Heart right ventricle (tissue), 16 donors: ENCODE measurements around the gene PHC2. TPM values are rescaled to one million over a fixed set of nuclear protein-coding genes. Genes with fewer than 3 reads are reported as not detected.

ENCODE experiments used
- ATAC-seq, 8 donors: fragments of 200-7000 bp; cut with Tn5 transposase; one replicate each; pipeline ENCODE4 v1.9.1; 2020; ENCODE audit warnings: mild to moderate bottlenecking in 8 of 8, moderate library complexity in 8 of 8, moderate number of reproducible peaks in 1 of 8
- DNase-seq, 2 donors: peaks; one replicate each; pipeline ENCODE4 v3.0.0-alpha.2; 2020
- H3K27ac ChIP-seq, 10 donors: fragments of 200-600 bp; sonication (generic) in 2 of 10; one replicate each; pipeline versions ENCODE4 v1.5.0 to v1.8.0; 2020 to 2022; ENCODE audit warnings: mild to moderate bottlenecking in 3 of 10
- H3K27me3 ChIP-seq, 7 donors: fragments of 200-600 bp; one replicate each; pipeline ENCODE4 v1.8.0; 2021 to 2022; ENCODE audit warnings: mild to moderate bottlenecking in 2 of 7
- H3K36me3 ChIP-seq, 9 donors: fragments of 200-600 bp; sonication (generic) in 1 of 9; one replicate each; pipeline versions ENCODE4 v1.5.0 to v1.8.0; 2020 to 2022; ENCODE audit warnings: mild to moderate bottlenecking in 2 of 9
- H3K4me1 ChIP-seq, 9 donors: fragments of 200-600 bp; sonication (generic) in 1 of 9; one replicate each; pipeline versions ENCODE4 v1.5.0 to v1.8.0; 2020 to 2022; ENCODE audit warnings: mild to moderate bottlenecking in 4 of 9
- H3K4me3 ChIP-seq, 10 donors: fragments of 200-600 bp; sonication (generic) in 2 of 10; one replicate each; pipeline versions ENCODE4 v1.5.0 to v1.8.0; 2020 to 2022; ENCODE audit warnings: mild to moderate bottlenecking in 7 of 10, moderate library complexity in 2 of 10
- H3K9me3 ChIP-seq, 11 donors: fragments of 200-600 bp in 10 of 11; sonication (generic) in 2 of 11; one replicate each; pipeline versions ENCODE4 v1.5.0 to v1.8.0; 2013 to 2022; ENCODE audit warnings: mild to moderate bottlenecking in 2 of 11, control low read depth in 1 of 11, moderate library complexity in 1 of 11
- CTCF ChIP-seq, 9 donors: fragments of 200-600 bp; sonication (generic) in 2 of 9; IDR thresholded peaks; one replicate each; pipeline versions ENCODE4 v1.5.0 to v1.8.0; 2021 to 2022; ENCODE audit warnings: antibody characterized with exemption in 9 of 9, mild to moderate bottlenecking in 5 of 9, moderate library complexity in 1 of 9
- WGBS, 2 donors: extraction: QIAGEN DNeasy Blood & Tissue Kit; methylation state at CpG; one replicate each; pipeline ENCODE4 v1.1.7; 2013; ENCODE audit warnings: inconsistent platforms in 1 of 2; 5-methylcytosine and 5-hydroxymethylcytosine counted together
- intact Hi-C, 10 donors: fragments of 100-400 bp; cut with DNase I; formaldehyde crosslinking; loops; one replicate each; pipeline versions ENCODE4 v1.11.1 to v1.14.2; 2022
- microRNA-seq, 2 donors: library from miRNA; unstranded; fragments of <30 nt; microRNA quantifications; one replicate each; pipeline ENCODE4 v1.2.0, GENCODE V29; 2021
- polyA plus RNA-seq, 2 donors: library from polyadenylated mRNA; stranded (reverse); fragments of 200-250 nt; gene quantifications; one replicate each; pipeline ENCODE4 v1.2.3, GENCODE V29; 2013
- total RNA-seq, 10 donors: library from RNA; stranded (reverse); fragmentation: NEBNext Ultra II Directional in 3 of 10; extraction: Animal tissue kit (Norgen Biotek cat#: 25700) in 3 of 10; gene quantifications; one replicate each; pipeline versions ENCODE4 v1.2.1 to v1.2.4, GENCODE V29; 2021 to 2023
- donor health status: Arrhythmogenic right ventricular cardiomyopathy.
- donor health status: ischemic (EF 13 %, LVEDD 7.1; RV severe dilation, severe dysfunction).
- donor health status: healthy with polysubstance abuse.
- donor health status: DM: no; HTN: yes; CAD: no.
- donor health status: DM: no; HTN: no; CAD: no.
- donor health status: ischemic (EF 25% LVEDD 6.9; RV normal size, moderate dysfunction).
- donor health status: ischemic (EF 25% LVEDD 5.7; RV mildly dilated, moderate dysfunction).
- donor health status: healthy.
- donor health status: DM: yes; HTN: yes; CAD: no.
- donor health status: Ischemic cardiomyopathy.
- donor health status: ischemic (EF 35%, LVEDD 5.7; RV mildly dilated, moderate dysfunction).
- donor health status: nonischemic (EF 11% LVEDD 7.7; RV severe dilation, severe dysfunction).
- donor health status: DM: yes; HTN: yes; CAD: no.
- donor health status: PGD.
- donor health status: ischemic (EF 29% LVEDD 5.4; RV normal size, mild dysfunction).
- donor health status: nonischemic (EF 23%, LVEDD 6.1; RV moderate dilation, normal function).

PHC2 gene
- total and polyA plus RNA-seq, 12 donors, result 81.2 to 136 (median 99.3) TPM

- intact Hi-C loops, result no loop called here
- ATAC-seq (no peak), DNase-seq (no peak)
- Histone ChIP-seq H3K4me3 (no peak overlapping the region), H3K4me1 (peaks cover 0 to 30% (median 16%) of the 10 kb centered on the region in 9 donors), H3K27me3 (no peaks in the 10 kb centered on the region), H3K36me3 (peaks cover 0 to 73% (median 35%) of the 10 kb centered on the region in 9 donors), H3K27ac (no peak overlapping the region), H3K9me3 (no peaks in the 10 kb centered on the region)
- WGBS, 2 donors, result 95 to 97% methylated on average over 45 of the region's 45 CpGs
- TF ChIP-seq CTCF (IDR thresholded peaks at IDR 0.05), result no peak
Observed at GRCh38 chr1:33275706-33276572, 155.0 kb downstream of the PHC2 start.

GRCh38 chr1:33275195-33275594 is 155.7 kb downstream of the PHC2 start:
- H3K4me3 ChIP-seq, result no peak overlapping the region
- WGBS, 2 donors, result 81 to 82% methylated on average over 6 of the region's 6 CpGs
- no peak for ATAC-seq
- peaks cover 0 to 72% (median 28%) of the 10 kb centered on the region in 9 donors for H3K36me3 ChIP-seq
- H3K9me3 ChIP-seq, result no peaks in the 10 kb centered on the region
- DNase-seq, result no peak
- intact Hi-C loops, result no loop called here
- no peak for TF ChIP-seq CTCF (IDR thresholded peaks at IDR 0.05)
- H3K27ac ChIP-seq, result no peak overlapping the region
- H3K4me1 ChIP-seq, result peaks cover 0 to 34% (median 19%) of the 10 kb centered on the region in 9 donors
- H3K27me3 ChIP-seq, result no peaks in the 10 kb centered on the region

- no peak for ATAC-seq
Observed at GRCh38 chr1:33274446-33274845, 156.4 kb downstream of the PHC2 start.

GRCh38 chr1:33273961-33274371 is 156.9 kb downstream of the PHC2 start:
- peaks cover 0 to 64% (median 15%) of the 10 kb centered on the region in 9 donors for H3K36me3 ChIP-seq
- no peak for DNase-seq
- peaks cover 0 to 45% (median 23%) of the 10 kb centered on the region in 9 donors for H3K4me1 ChIP-seq
- H3K27me3 ChIP-seq, result no peaks in the 10 kb centered on the region
- no peak overlapping the region for H3K4me3 ChIP-seq
- TF ChIP-seq CTCF (IDR thresholded peaks at IDR 0.05), result no peak
- no peaks in the 10 kb centered on the region for H3K9me3 ChIP-seq
- H3K27ac ChIP-seq, result no peak overlapping the region
- 81 to 83% methylated on average over 7 of the region's 7 CpGs for WGBS, 2 donors
- ATAC-seq, result no peak
- intact Hi-C loops, result no loop called here

More at GRCh38 chr1:33274446-33274845, 156.4 kb downstream of the PHC2 start:
- Histone ChIP-seq H3K4me3 (no peak overlapping the region), H3K27me3 (no peaks in the 10 kb centered on the region), H3K4me1 (peaks cover 0 to 40% (median 19%) of the 10 kb centered on the region in 9 donors), H3K9me3 (no peaks in the 10 kb centered on the region), H3K27ac (no peak overlapping the region), H3K36me3 (peaks cover 0 to 69% (median 20%) of the 10 kb centered on the region in 9 donors)
- 97 to 100% methylated on average over 1 of the region's 1 CpG for WGBS, 2 donors
- intact Hi-C loops, result no loop called here
- no peak for TF ChIP-seq CTCF (IDR thresholded peaks at IDR 0.05)
- DNase-seq, result no peak

Small RNAs within 50 kb of the gene (microRNA-seq; reads per million reads assigned to microRNA genes)
- 34.1 to 42.9 reads per million in 2 donors for gene MIR3605

Other genes starting within 250 kb of the PHC2 start
- gene TRIM62, start 249.1 kb downstream of the PHC2 start, total RNA-seq, result 1 to 10 TPM; 2.0 to 3.7 (median 2.8) TPM
- 1 to 10 TPM; 2.4 to 2.5 TPM for gene TRIM62, start 249.1 kb downstream of the PHC2 start, polyA plus RNA-seq
- 10 to 100 TPM; 28.5 to 39.2 (median 32.3) TPM for gene ZNF362, start 174.6 kb downstream of the PHC2 start, total RNA-seq
- 10 to 100 TPM in 1 of 2 donors, 1 to 10 TPM in 1; 9.1 to 25.9 TPM for gene ZNF362, start 174.6 kb downstream of the PHC2 start, polyA plus RNA-seq
- under 1 TPM in 1 of 10 donors, not detected in 9; 0.25 TPM for gene A3GALT2, start 110.0 kb downstream of the PHC2 start, total RNA-seq
- gene A3GALT2, start 110.0 kb downstream of the PHC2 start, polyA plus RNA-seq, result not detected
- 1 to 10 TPM; 3.4 to 9.3 (median 5.8) TPM for gene ZSCAN20, start 41.5 kb upstream of the PHC2 start, total RNA-seq
- 1 to 10 TPM in 1 of 2 donors, under 1 TPM in 1; 0.83 to 1.6 TPM for gene ZSCAN20, start 41.5 kb upstream of the PHC2 start, polyA plus RNA-seq